HG03103 (cell line): ENCODE data around the gene DDX39A.
"Not testable (repeated sequence)": the region's sequence is repeated elsewhere in the genome, so short reads cannot be mapped to it uniquely, and the experiment has no call there.

Source experiments
- ATAC-seq: cut with Tn5 transposase; IDR thresholded peaks from one replicate; pipeline ENCODE4 v1.9.1; 2021; ENCODE audit warnings: low read depth; ENCODE audit not compliant: unreplicated experiment

DDX39A gene

DNA sequence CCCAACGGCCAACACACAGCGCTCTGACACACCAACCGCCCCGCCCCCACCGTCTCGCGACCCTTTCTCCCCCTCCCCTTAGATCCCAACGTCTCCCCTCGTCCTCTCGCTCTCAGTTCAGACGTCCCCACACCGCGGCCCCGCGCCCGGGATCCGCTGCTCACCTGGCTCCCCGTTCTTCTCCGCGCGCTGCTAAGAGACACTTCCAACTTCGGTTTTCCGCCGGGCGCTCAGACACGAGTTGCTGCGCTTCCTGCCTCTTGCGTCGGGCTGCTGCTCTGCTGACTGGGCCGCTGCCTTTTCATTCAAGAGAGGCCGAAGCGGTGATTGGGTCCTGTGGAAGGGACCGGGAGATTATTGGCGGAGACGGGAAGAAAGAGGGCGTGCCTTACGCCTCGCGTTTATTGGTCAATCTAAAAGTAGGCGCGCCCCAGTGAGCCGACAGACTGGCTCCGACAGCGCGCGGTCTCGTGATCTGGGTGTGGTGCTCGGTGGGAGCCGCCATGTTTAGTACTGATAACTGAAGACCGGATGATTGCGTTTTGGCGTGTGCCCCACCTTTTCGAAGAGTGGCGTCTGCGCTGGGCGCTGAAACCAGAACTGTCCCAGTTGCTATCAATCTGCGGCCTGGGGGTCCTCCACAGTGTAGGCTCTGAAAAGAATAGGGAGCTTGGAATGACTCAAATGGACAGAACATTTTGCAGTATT lies at the start of gene DDX39A:
TSS of gene DDX39A (minus strand) at position 236 of the 708 bp plus-strand sequence. CDS start 6,121 bp downstream, outside the sequence.
- ATAC-seq = peak; percentile 70

DNA sequence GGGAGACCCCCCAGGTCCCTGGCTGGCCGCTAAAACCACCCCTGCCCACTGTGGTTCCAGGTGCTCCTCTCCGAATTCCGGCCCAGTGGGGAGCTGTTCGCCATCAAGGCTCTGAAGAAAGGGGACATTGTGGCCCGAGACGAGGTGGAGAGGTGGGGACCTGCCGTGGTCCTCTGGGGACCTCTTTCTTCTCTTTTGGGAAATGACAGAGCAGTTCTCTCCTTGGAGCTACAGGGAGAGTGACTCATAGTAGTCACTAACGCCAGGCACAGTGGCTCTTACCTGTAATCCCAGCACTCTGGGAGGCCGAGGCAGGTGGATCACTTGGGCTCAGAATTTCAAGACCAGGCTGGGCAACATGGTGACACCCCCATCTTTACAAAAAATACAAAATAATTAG lies 48.7 kb upstream of the DDX39A start:
- no peak for ATAC-seq

DNA sequence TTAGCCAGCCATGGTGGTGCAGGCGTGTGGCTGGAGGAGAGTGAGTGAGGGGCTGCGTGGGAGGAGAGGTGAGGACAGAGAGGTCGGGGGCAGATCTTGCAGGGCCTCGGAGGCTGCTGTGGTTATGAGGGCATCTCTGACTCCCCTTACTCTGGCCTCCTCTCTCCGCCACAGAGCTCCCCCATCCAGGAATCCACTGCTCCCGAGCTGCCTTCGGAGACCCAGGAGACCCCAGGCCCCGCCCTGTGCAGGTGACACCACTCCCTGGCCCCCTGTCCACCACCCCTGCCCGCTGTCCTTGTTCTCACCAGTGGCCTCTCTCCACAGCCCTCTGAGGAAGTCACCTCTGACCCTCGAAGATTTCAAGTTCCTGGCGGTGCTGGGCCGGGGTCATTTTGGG lies 48.2 kb upstream of the DDX39A start:
- ATAC-seq = no peak

DNA sequence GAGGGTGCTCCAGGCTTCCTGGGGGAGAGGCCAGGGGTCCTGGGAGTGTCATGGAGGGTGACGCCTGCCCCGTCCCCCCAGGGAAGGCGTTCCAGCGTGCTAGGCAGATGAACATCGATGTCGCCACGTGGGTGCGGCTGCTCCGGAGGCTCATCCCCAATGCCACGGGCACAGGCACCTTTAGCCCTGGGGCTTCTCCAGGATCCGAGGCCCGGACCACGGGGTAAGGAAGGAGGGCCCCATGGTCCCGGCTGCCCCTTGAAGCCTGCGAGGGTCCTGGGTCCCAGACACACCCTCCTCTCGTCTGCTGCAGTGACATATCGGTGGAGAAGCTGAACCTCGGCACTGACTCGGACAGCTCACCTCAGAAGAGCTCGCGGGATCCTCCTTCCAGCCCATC lies 44.6 kb upstream of the DDX39A start:
- no peak for ATAC-seq

- not testable (repeated sequence) for ATAC-seq
Observed at GRCh38 chr19:14462401-14462800, 43.3 kb upstream of the DDX39A start.

DNA sequence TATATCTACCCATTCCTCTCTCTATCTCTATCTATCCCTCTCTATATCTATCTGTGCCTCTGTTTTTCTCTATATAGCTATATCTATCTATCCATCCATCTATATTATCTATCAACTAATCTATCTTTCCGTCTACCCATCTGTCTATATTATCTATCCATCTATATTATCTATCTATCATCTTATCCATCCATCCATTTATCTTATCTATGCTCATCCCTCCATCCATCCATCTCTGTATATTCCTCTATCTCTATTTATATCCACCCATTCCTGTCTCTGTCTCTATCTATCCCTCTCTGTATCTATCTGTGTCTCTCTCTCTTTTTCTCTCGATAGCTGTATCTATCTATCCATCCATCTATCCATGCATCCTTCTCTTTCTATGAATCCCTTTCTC lies 41.8 kb upstream of the DDX39A start:
- no peak for ATAC-seq

- no peak for ATAC-seq
Observed at GRCh38 chr19:14459703-14460102, 40.6 kb upstream of the DDX39A start.

DNA sequence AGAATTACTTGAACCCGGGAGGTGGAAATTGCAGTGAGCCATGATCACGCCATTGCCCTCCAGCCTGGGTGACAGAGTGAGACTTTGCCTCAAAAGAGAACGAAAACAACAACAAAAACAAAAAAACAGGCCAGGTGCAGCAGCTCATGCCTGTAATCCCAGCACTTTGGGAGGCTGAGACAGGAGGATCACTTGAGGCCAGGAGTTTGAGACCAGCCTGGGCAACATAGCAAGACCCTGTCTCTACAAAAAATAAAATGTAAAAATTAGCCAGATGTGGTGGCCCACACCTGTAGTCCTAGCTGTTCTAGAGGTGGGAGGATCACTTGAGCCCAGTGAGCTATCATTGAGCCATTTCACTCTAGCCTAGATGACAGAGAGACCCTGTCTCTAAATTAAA lies 33.2 kb upstream of the DDX39A start:
- ATAC-seq = not testable (repeated sequence)

- no peak for ATAC-seq
Observed at GRCh38 chr19:14450876-14451275, 31.7 kb upstream of the DDX39A start.

DNA sequence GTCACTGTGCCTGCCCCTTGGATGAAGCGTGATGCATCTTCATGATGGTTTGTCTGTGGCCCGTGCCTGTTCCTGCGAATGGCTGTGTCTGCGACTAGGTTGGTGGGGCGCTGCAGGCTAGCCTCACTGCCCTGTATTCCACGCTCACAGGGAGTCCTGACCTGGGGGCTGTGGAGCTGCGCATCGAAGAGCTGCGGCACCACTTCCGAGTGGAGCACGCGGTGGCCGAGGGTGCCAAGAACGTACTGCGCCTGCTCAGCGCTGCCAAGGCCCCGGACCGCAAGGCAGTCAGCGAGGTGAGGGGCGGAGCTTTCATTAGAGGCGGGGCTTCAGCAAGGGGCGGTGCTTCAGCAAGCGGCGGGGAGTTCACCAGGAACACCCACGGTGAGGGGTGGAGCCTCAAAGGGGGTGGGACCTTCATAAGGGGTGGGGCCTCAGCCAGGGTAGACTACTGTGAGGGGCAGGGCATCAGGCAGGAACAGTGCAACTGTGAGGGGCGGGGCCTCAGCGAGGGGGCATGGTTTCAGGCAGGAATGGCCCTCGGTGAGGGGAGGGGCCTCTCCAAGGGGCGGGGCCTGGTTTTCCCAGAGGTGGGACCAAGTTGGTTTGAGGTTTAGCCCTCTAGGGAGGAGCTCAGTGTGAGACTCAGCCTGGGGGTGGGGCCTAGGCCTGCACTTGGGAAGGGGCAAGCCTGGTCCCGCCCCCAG lies 31.2 kb upstream of the DDX39A start:
- no peak for ATAC-seq

DNA sequence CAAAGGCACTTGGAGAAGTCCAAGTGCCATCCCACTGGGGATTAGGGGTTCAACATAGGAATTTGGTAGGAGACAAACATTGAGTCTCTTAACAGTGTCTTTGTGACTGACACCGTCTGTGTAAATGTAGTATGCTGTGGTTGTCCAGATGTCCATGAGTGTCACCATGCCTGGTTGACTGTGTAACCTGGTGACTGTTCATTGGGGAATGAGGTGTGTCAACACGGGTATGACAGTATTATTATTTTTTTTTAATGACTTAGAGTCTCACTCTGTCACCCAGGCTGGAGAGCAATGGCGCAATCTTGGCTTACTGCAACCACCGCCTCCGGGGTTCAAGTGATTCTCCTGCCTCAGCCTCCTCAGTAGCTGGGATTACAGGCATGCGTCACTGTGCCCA lies 30.2 kb upstream of the DDX39A start:
- ATAC-seq = no peak

- no peak for ATAC-seq
Observed at GRCh38 chr19:14446336-14447036, 27.3 kb upstream of the DDX39A start.

- no peak for ATAC-seq
Observed at GRCh38 chr19:14443632-14444216, 24.6 kb upstream of the DDX39A start.

DNA sequence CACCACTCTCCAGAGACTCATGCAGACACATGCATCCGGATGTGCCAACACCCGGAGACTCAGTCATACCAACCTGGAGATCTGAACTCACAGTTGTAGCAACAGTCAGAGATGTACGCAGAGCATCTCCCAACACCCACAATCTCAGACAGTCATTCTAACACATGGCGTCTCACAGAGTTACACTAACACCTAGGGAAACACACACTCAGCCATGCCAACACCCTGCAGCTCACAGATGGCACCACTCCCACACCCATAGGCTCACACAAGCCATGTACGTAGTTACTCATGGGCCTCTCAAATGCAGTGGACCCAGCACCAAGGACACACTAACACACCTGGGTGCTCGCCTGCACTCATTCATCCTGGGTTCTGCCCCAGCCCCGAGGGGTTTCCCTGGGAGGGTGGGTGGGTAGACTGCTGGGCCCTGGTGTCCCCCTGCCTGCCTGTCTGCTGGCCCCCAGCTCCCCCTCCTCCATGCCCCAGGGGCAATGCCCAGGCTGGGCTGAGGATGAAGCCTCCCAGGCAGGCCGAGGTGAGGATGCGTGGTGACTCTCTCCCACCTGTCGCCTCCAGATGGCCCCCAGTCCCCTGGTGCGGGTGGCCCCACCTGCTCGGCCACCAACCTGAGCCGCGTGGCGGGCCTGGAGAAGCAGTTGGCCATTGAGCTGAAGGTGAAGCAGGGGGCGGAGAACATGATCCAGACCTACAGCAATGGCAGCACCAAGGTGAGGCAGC lies 23.9 kb upstream of the DDX39A start:
- ATAC-seq = no peak

- no peak for ATAC-seq
Observed at GRCh38 chr19:14441041-14441938, 22.1 kb upstream of the DDX39A start.

GRCh38 chr19:14440049-14440448 lies 20.9 kb upstream of the DDX39A start:
- ATAC-seq = peak; percentile 93

DNA sequence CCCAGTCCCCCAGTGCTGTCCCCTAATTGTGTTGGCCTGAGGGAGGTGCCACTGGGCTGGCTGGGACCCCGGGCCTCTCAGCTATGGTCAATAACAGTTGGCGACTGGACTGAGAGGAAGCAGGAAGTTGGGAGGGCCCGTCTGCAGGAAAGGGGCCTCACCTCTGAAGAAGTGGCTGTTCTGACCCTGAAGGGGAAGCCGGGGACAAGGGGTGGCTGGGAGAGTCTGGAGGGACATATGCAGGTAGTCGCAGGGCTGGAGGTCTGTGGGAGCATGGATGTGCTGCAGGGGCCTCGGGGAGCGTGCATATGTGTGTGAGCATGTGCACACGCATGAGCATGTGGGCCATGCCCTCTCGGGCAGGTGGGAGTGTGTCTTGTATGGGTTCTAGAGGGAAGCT lies 19.9 kb upstream of the DDX39A start:
- ATAC-seq = no peak

DNA sequence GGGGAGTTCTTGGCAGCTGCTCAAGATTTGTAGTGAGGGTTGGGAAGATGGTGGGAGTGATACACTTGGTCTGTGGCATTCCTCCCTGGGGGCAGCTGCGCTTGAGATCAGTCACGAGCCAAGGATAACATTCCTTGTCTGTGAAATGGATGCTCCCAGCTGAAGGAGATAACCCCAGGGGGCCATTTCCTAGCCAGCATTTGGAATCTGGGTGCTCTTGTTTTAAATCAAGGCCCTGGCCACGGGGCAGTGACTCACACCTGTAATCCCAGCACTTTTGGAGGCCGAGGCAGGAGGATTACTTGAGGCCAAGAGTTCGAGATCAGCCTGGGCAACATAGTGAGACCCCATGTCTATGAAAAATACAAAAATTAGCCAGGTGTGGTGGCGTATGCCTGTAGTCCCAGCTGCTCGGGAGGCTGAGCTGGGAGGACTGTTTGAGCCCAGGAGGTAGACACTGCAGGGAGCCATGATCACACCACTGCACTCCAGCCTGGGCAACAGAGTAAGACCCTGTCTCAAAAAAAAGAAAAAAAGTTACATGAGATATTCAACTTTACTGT lies 18.5 kb upstream of the DDX39A start:
- no peak for ATAC-seq

- no peak for ATAC-seq
Observed at GRCh38 chr19:14435320-14436050, 16.3 kb upstream of the DDX39A start.
